Adipocyte (in vitro differentiated cells): Measurements from ENCODE around the gene ANKRD23.
A peak's percentile ranks its signal among the peaks of the same experiment; 100 is the strongest.

Experiments
- DNase-seq: peaks from one replicate; pipeline ENCODE4 v3.0.0-alpha.2; 2015; ENCODE audit warnings: low read depth
- H3K27me3 ChIP-seq: replicated peaks from 2 replicates; pipeline ENCODE4 v1.7.0; 2013; ENCODE audit warnings: mild to moderate bottlenecking, low read length, moderate library complexity; ENCODE audit not compliant: control insufficient read depth, insufficient read depth
- H3K36me3 ChIP-seq: 2 replicates; pipeline ENCODE4 v1.7.0; 2013; ENCODE audit warnings: low read length, mild to moderate bottlenecking, moderate library complexity; ENCODE audit not compliant: control insufficient read depth, insufficient read depth, severe bottlenecking
- H3K4me1 ChIP-seq: 2 replicates; pipeline ENCODE4 v1.7.0; 2013; ENCODE audit warnings: mild to moderate bottlenecking, low read length, moderate library complexity; ENCODE audit not compliant: control insufficient read depth, insufficient read depth
- H3K4me3 ChIP-seq: 2 replicates; pipeline ENCODE4 v1.7.0; 2013; ENCODE audit warnings: mild to moderate bottlenecking, low read length, moderate library complexity
- H3K9ac ChIP-seq: 2 replicates; pipeline ENCODE4 v1.7.0; 2013; ENCODE audit warnings: mild to moderate bottlenecking, low read length, moderate library complexity
- H3K9me3 ChIP-seq: 2 replicates; pipeline ENCODE4 v1.7.0; 2013; ENCODE audit warnings: mild to moderate bottlenecking, low read length, moderate library complexity; ENCODE audit not compliant: control insufficient read depth

Gene ANKRD23

GRCh38 chr2:96817882-96818281, 25.9 kb downstream of the ANKRD23 start:
- no peaks in the 10 kb centered on the region for H3K9me3 ChIP-seq
- no peak overlapping the region for H3K9ac ChIP-seq
- no peak for DNase-seq
- H3K4me1 ChIP-seq, result peaks cover 11% of the 10 kb centered on the region
- H3K27me3 ChIP-seq, result no peaks in the 10 kb centered on the region
- no peak overlapping the region for H3K4me3 ChIP-seq
- H3K36me3 ChIP-seq, result no peaks in the 10 kb centered on the region

GRCh38 chr2:96816836-96817702, 26.8 kb downstream of the ANKRD23 start:
- H3K9ac ChIP-seq, result peak overlapping the region; percentile 79
- H3K27me3 ChIP-seq, result no peaks in the 10 kb centered on the region
- H3K9me3 ChIP-seq, result no peaks in the 10 kb centered on the region
- peak; percentile 78 for DNase-seq
- H3K4me1 ChIP-seq, result peaks cover 14% of the 10 kb centered on the region
- peak overlapping the region; percentile 86 for H3K4me3 ChIP-seq
- no peaks in the 10 kb centered on the region for H3K36me3 ChIP-seq

- H3K9me3 ChIP-seq, result no peaks in the 10 kb centered on the region
- peak within 1 kb of the TSS; percentile 86 for H3K4me3 ChIP-seq
- peak; percentile 99 for DNase-seq
- H3K36me3 ChIP-seq, result no peaks in the 10 kb centered on the region
- H3K27me3 ChIP-seq, result no peaks in the 10 kb centered on the region
- H3K4me1 ChIP-seq, result peaks cover 19% of the 10 kb centered on the region
- H3K9ac ChIP-seq, result peak within 1 kb of the TSS; percentile 79
These were observed 27.5 kb downstream of the ANKRD23 start, which contains the start of gene CNNM3 for GRCh38 chr2:96816127-96816835. CNNM3 (plus strand) TSS chr2:96816268; CDS start chr2:96816278, 10 bp downstream.

GRCh38 chr2:96815326-96816126, 28.3 kb downstream of the ANKRD23 start:
- no peaks in the 10 kb centered on the region for H3K9me3 ChIP-seq
- H3K4me3 ChIP-seq, result peak overlapping the region; percentile 86
- H3K4me1 ChIP-seq, result peaks cover 19% of the 10 kb centered on the region
- DNase-seq, result peak; percentile 51
- H3K9ac ChIP-seq, result peak overlapping the region; percentile 76
- no peaks in the 10 kb centered on the region for H3K36me3 ChIP-seq
- no peaks in the 10 kb centered on the region for H3K27me3 ChIP-seq

GRCh38 chr2:96813656-96814055, 30.2 kb downstream of the ANKRD23 start:
- Histone ChIP-seq H3K27me3 (no peaks in the 10 kb centered on the region), H3K9ac (no peak overlapping the region), H3K36me3 (no peaks in the 10 kb centered on the region), H3K4me3 (no peak overlapping the region), H3K4me1 (peaks cover 19% of the 10 kb centered on the region), H3K9me3 (no peaks in the 10 kb centered on the region)
- DNase-seq, result no peak

GRCh38 chr2:96811917-96812316, 31.9 kb downstream of the ANKRD23 start:
- Histone ChIP-seq H3K4me1 (peaks cover 10% of the 10 kb centered on the region), H3K4me3 (no peak overlapping the region), H3K9me3 (no peaks in the 10 kb centered on the region), H3K9ac (no peak overlapping the region), H3K36me3 (no peaks in the 10 kb centered on the region), H3K27me3 (no peaks in the 10 kb centered on the region)
- no peak for DNase-seq

- no peak for DNase-seq
- H3K36me3 ChIP-seq, result no peaks in the 10 kb centered on the region
- peaks cover 10% of the 10 kb centered on the region for H3K4me1 ChIP-seq
- no peak overlapping the region for H3K9ac ChIP-seq
- H3K4me3 ChIP-seq, result no peak overlapping the region
- H3K27me3 ChIP-seq, result no peaks in the 10 kb centered on the region
- no peaks in the 10 kb centered on the region for H3K9me3 ChIP-seq
These were observed 33.0 kb downstream of the ANKRD23 start for GRCh38 chr2:96810783-96811192.

GRCh38 chr2:96809951-96810782, 33.7 kb downstream of the ANKRD23 start:
- Histone ChIP-seq H3K27me3 (no peaks in the 10 kb centered on the region), H3K4me1 (peaks cover 8% of the 10 kb centered on the region), H3K9me3 (no peaks in the 10 kb centered on the region), H3K9ac (no peak overlapping the region), H3K36me3 (no peaks in the 10 kb centered on the region), H3K4me3 (no peak overlapping the region)
- DNase-seq, result no peak

- Histone ChIP-seq H3K4me3 (no peak overlapping the region), H3K9ac (no peak overlapping the region), H3K36me3 (no peaks in the 10 kb centered on the region), H3K27me3 (no peaks in the 10 kb centered on the region), H3K4me1 (peaks cover 8% of the 10 kb centered on the region), H3K9me3 (no peaks in the 10 kb centered on the region)
- DNase-seq, result no peak
These were observed 34.5 kb downstream of the ANKRD23 start for GRCh38 chr2:96809216-96809882.

- no peak overlapping the region for H3K9ac ChIP-seq
- no peaks in the 10 kb centered on the region for H3K36me3 ChIP-seq
- DNase-seq, result no peak
- H3K27me3 ChIP-seq, result no peaks in the 10 kb centered on the region
- no peaks in the 10 kb centered on the region for H3K9me3 ChIP-seq
- peaks cover 8% of the 10 kb centered on the region for H3K4me1 ChIP-seq
- H3K4me3 ChIP-seq, result no peak overlapping the region
These were observed 35.5 kb downstream of the ANKRD23 start for GRCh38 chr2:96808176-96808837.
